SK-N-MC (cell line): Measurements from ENCODE around the gene PCSK2.

Experiments
- EZH2 ChIP-seq: fragments of 200-600 bp; sonication (generic); IDR thresholded peaks from one replicate; pipeline ENCODE4 v1.6.1; 2017; ENCODE audit warnings: antibody characterized with exemption
- POLR2AphosphoS5 ChIP-seq: IDR thresholded peaks from 2 replicates; pipeline ENCODE4 v1.6.1; 2012; ENCODE audit warnings: mild to moderate bottlenecking, low read depth, low read length, borderline replicate concordance

- TF ChIP-seq EZH2 (no peak), POLR2AphosphoS5 (no peak)
These were observed 118.5 kb downstream of the PCSK2 start for GRCh38 chr20:17345321-17345720.
